ENCODE measurements around the gene ACP2. TPM values are rescaled to one million over a fixed set of nuclear protein-coding genes. Genes with fewer than 3 reads are reported as not detected.

ACP2 gene
- total and polyA plus RNA-seq, 10 of the 15 experiments (the other 5 are each of a cell fraction or from before 2014, with no cell fraction given) = 0.98 to 11.7 (median 7.4) TPM

DNA sequence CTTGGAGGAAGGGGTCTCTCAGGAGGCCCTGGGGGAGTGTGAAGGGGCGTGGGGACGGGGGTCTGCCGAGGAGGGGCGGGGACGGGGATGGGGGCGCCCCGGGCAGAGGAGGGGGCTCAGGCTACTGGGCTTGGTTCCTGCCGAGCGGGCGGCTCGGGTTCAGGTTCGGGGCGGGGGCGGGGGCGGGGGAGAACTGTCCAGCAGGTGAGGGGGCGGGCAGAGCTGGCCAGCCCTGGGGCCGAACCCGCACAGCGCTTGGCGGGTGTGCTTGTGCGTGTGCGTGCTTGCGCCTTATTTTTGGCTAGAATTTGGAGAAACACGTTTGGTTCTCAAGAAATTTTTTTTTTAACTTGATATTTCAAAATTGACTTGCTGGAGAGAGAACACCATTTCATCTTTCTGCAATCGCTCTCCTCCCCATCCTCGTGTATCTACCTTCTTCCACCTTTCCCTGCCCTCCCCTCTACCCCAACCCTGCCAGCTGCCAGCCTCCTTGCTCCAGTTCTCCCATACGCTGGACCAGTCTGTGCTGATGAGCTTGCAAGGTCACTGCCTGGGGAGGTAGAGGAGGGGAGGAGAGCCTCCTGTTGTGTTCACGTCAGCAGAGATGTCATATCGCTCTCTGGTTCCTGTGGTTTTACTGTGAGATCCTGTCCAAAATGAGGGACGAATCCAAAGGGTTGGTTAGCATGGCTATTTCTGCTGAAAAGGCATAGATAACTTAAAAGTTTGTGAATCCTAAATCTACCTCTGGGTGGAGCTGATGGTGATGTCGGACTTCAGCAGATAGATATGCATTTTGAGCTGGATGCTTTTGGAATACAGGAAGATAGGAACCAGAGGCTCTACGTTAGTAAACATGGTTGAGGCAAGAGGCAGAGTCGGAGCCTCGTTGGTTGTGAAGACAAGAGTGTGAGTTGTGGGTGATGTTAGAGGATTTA, 22.0 kb upstream of the ACP2 start:
- FAIRE-seq (peak; percentile 18), DNase-seq (ENCODE audit: low read depth, low spot score) (no peak), ATAC-seq (peak; percentile 5; the same call in 2 of the 3 replicates)
- Histone ChIP-seq H3K27me3 (replicated peaks in 1 of 2; ENCODE audit: control insufficient read depth in 2 of 2, insufficient read depth in 2 of 2, low read length in 1 of 2) (no peaks in the 10 kb centered on the region), H4K20me1 (ENCODE audit: control insufficient read depth, insufficient read depth) (no peaks in the 10 kb centered on the region), H3K4me3 (peak overlapping the region; percentile 99), H3K9ac (ENCODE audit: control insufficient read depth, insufficient read depth, low read length) (peak overlapping the region; percentile 58), H3K4me1 (ENCODE audit: control insufficient read depth, insufficient read depth, low read length) (peaks cover 19% of the 10 kb centered on the region), H3K4me2 (ENCODE audit: control insufficient read depth, insufficient read depth) (peak overlapping the region; percentile 98), H3K79me2 (ENCODE audit: control insufficient read depth, insufficient read depth, low read length) (peaks cover 35% of the 10 kb centered on the region), H3K27ac (ENCODE audit: control insufficient read depth, insufficient read depth) (peak overlapping the region; percentile 71), H3K9me3 (replicated peaks; ENCODE audit: control insufficient read depth, insufficient read depth, low read length) (no peaks in the 10 kb centered on the region), H2AFZ (ENCODE audit: control insufficient read depth, low read depth, low read length) (peak overlapping the region; percentile 64), H3K36me3 (ENCODE audit: control insufficient read depth in 2 of 2, insufficient read depth in 2 of 2, low read length in 1 of 2) (peaks cover 3 to 7% of the 10 kb centered on the region in 2 experiments; a peak in 3 of 4 replicates)
- intact Hi-C loops (cut with micrococcal nuclease; ENCODE audit: unreplicated experiment) (loop anchor here (2.0 kb wide), 1 partner anchor 138 kb away; the partner anchor contains the start of gene SLC39A13), in situ Hi-C loops (cut with MboI) (no loop called here)
- WGBS (ENCODE audit: insufficient coverage, insufficient replicate concordance, low lambda C conversion rate, missing lambda C conversion rate) = under 1% methylated on average over 18 of the region's 34 CpGs
- POLR2A ChIA-PET = interaction anchor here (0.6 to 1.8 kb wide), 12 partner anchors 10 to 134 kb away, joined by 3 to 6 read pairs (median 3); partner anchors contain the start of genes ACP2 and DDB2
- CTCF ChIA-PET = interaction anchor here (0.7 to 3.9 kb wide), 19 partner anchors 9 to 584 kb away, joined by 3 to 38 read pairs (median 5); partner anchors contain the start of genes ACP2, ARFGAP2, DDB2 and NR1H3
- RAD21 ChIA-PET (ENCODE audit: unreplicated experiment) = interaction anchor here (0.9 to 2.1 kb wide), 10 partner anchors 11 to 216 kb away, joined by 3 to 15 read pairs (median 4); partner anchors contain the start of genes ACP2 and DDB2
- TF ChIP-seq TARDBP (IDR thresholded peaks at IDR 0.05; ENCODE audit: borderline replicate concordance) (no peak), REST (IDR thresholded peaks at IDR 0.05; ENCODE audit: low read depth, low read length) (peak; percentile 34; the same call in 1 of the 2 replicates), TCF12 (IDR thresholded peaks at IDR 0.05; ENCODE audit: low read depth, low read length) (no peak), RUNX3 (IDR thresholded peaks at IDR 0.05; ENCODE audit: low read length) (peak; percentile 42; the same call in 1 of the 2 replicates), EGR1 (IDR thresholded peaks at IDR 0.05; ENCODE audit: borderline replicate concordance in 1 of 2, low read depth in 2 of 2, low read length in 2 of 2) (peak in 1 of 2 experiments; percentile 60; a peak in 1 of 3 replicates), BCLAF1 (IDR thresholded peaks at IDR 0.05) (no peak), SMARCA5 (IDR thresholded peaks at IDR 0.05) (0 out of 2 replicates have a peak, but pooled peaks have one; percentile 37), CREB1 (IDR thresholded peaks at IDR 0.05; ENCODE audit: low read depth) (peak; percentile 50; the same call in 1 of the 2 replicates), CTCF (IDR thresholded peaks at IDR 0.05 in 2 of 3, conservative IDR thresholded peaks at IDR 0.05 in 1 of 3; ENCODE audit: control insufficient read depth in 2 of 3, extremely low read depth in 1 of 3, insufficient read depth in 1 of 3, low read depth in 3 of 3, low read length in 3 of 3) (peak in 2 of 3 experiments; percentile 22 to 28; a peak in 2 of 6 replicates)
- no TSS peak for BruUV-seq (replicated peaks)
- SMC1A ChIA-PET (ENCODE audit: uncharacterized antibody, unreplicated experiment) = interaction anchor here (0.6 to 1.7 kb wide), 11 partner anchors 11 to 269 kb away, joined by 3 to 8 read pairs (median 5); partner anchors contain the start of gene ARFGAP2

Data from GM12878 (cell line).